IPS DF 4.7 (cell line): ENCODE results near the gene C1orf35.
A peak's percentile ranks its signal among the peaks of the same experiment; 100 is the strongest.
"Not testable (repeated sequence)": the region's sequence is repeated elsewhere in the genome, so short reads cannot be mapped to it uniquely, and the experiment has no call there.

ENCODE experiments used
- DNase-seq: peaks from one replicate; pipeline ENCODE4 v3.0.0-alpha.2; 2013; ENCODE audit warnings: low spot score; ENCODE audit errors: extremely low read depth

The C1orf35 gene

GRCh38 chr1:228142701-228143136 lies 39.6 kb upstream of the C1orf35 start:
- no peak for DNase-seq

DNA sequence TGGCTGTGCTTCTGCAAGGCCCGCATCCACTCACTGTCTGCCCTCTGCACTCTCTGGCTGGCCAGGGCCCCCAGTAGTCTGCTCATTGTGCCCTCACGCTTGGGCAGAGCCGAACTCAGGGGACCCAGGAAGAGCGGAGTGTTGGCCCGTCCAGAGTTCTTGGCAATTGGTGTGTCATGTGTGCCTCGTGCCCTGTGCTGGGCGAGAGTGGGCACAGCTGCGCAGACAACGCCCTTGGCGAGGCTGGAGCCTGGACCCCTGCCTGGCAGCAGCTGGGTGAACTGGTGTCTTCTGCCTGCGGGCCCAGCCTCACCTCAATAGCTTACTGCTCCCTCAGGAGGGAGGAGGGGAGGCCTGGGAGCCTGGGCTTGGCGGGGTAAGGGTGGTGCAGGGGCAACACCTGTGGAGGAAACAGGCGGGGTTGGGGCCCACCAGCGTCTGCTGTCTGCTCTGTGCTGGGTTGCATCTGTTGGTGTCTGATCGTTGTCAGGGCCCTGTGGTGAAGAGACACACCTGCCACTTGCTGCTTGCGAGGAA lies 39.1 kb upstream of the C1orf35 start:
- DNase-seq, result no peak

GRCh38 chr1:228141226-228142044 lies 38.3 kb upstream of the C1orf35 start:
- DNase-seq, result no peak

- DNase-seq, result no peak
Observed at GRCh38 chr1:228140724-228141225, 37.6 kb upstream of the C1orf35 start.

DNA sequence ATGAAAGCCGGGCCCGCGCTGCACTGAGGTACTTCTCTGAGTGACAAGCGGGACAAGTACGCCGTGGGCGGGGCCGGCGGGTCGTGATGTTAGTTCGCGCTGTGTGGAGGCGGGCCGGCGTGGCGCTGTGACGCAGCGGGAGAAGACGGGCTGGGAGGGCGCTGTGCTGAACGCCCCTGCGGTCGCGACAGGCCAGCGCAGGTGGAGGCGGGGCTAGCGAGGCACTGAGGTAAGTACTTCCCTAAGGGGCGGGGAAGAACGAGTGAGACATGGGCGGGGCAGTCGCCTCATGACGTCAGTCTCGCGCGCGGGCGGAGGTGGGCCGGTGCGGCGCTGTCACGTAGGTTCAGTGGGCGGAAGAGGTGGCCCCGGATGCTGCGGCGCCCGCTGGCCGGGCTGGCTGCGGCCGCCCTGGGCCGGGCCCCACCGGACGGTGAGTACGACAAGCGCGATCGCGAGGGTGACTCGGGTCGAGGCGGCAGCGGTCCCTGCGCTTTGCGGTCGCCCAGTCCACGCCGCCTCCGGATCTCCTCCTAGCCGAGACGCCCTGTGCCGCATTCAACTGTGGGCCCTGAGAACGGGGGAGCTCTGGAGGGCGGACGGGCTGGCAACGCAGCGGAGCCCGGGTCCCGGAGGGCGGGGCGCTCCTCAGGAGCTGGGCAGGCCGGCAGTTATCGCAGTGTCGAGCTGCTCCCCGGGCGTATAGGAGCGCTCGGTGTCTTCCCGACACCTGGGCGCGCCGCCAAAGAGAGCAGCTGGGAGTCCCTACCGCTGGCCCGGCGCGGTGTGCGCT lies 37.0 kb upstream of the C1orf35 start, which contains the start of gene GUK1:
Gene GUK1, plus strand, starts transcription at position 349 of the 793 bp plus-strand sequence. Its CDS starts 24 bp downstream, at position 373.
- peak; percentile 91 for DNase-seq

GRCh38 chr1:228139406-228139930 lies 36.3 kb upstream of the C1orf35 start:
- no peak for DNase-seq

- DNase-seq, result no peak
Observed at GRCh38 chr1:228136901-228137300, 33.8 kb upstream of the C1orf35 start.

DNA sequence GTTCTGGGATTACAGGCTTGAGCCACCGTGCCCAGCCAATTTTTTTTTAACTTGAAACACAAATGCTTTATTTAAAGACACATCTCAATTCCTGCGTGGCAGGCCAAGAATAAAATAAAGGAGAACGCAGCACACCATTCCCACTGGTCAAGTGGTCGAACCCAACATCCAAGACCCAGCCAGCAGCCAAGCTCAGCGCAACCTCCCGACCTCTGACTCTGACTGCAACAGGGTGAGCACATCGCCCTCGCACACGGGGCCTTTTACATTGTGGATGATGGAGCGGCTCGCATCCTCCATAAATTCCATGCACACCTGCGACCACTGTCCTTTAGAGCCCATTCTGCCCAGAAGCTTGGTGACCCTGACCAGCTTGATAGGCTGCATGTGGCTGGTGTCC lies 31.5 kb upstream of the C1orf35 start:
- DNase-seq, result no peak

DNA sequence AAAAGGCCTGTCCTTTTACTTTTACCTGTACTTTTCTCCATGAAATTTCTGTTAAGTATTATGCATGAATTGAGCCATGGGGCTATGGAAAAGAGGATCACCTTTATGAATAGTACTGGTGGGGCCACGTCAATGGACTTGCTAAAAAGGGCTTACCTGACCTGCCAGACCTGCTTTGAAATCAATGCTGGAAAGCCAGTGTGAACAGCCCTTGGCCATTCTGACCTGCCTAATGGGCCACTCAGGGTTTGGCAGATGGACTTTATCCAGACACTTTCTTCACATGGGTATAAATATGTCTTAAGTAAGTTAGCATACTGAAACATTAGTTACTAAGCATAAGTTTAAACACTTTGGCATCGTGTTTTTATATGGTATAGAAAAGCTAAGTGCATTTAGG lies 28.6 kb upstream of the C1orf35 start:
- DNase-seq, result no peak

GRCh38 chr1:228125185-228125584 lies 22.1 kb upstream of the C1orf35 start:
- DNase-seq, result no peak

DNA sequence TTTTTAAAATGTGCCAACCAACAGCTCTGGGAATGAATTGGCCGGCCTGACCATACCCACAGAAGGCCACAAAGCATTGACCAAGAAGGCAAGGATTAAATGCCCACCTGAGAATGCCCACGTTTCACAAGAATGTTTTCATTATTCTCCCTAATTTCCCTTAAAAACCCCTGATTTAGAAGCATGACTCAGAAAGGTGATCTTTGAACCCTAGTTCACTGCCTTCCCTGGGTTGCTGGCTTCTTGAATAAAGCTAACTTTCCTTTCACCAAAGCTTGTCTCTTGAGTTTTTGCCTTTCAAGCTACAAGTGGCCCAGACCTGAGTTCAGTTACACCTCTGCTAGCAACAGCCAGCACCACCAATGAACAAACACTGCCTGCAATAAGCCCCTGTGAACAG lies 20.4 kb upstream of the C1orf35 start:
- DNase-seq, result no peak

DNA sequence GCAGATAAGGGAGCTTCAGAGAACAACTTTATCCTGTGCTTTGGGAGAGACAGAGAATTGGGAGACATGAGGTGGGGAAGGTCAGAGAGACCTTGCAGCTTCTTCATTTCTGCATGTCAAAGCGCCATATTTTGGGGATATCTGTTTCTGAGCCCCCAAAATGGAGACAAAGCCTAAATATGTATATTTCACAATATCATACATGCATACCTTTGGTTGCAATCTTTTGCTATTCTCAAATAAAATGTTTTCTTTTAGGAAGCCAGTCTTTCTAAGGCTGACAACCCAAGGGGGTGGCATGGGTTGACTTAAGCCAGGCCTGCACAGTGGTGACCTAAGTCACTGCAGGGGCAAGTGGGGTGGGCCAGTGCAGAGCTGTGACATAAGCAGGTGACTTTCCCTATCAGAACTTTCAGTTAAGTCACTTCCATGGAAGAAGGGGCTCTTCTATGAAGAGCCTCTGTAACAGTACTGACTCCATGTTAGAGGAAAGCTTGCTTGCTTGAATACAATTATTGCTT lies 19.9 kb upstream of the C1orf35 start:
- DNase-seq, result no peak

- no peak for DNase-seq
Observed at GRCh38 chr1:228120857-228121489, 17.8 kb upstream of the C1orf35 start.

- DNase-seq, result no peak
Observed at GRCh38 chr1:228120351-228120750, 17.2 kb upstream of the C1orf35 start.

DNA sequence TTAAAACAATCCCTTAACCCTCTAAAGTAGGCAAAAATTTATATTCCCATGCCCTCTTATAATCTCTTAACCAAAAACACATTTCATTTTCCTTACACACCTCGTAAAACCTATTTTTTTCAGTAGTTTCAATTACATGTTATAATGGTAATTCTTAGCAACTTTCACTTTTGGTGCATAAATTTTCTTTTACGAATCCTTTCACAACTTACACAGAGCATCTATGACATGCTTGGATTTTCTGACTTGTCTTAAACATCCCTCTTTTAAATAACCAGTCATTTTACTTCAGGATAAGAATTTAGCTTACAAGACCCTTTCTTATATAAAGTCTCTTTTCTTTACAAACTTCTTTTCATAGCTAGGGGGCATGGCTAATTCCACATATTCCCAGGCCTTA lies 14.9 kb upstream of the C1orf35 start:
- DNase-seq, result no peak

- DNase-seq, result no peak
Observed at GRCh38 chr1:228117335-228117734, 14.2 kb upstream of the C1orf35 start.

GRCh38 chr1:228114827-228115226 lies 11.7 kb upstream of the C1orf35 start:
- DNase-seq, result no peak

GRCh38 chr1:228112617-228113016 lies 9.5 kb upstream of the C1orf35 start:
- DNase-seq, result no peak

GRCh38 chr1:228112167-228112566 lies 9.0 kb upstream of the C1orf35 start:
- DNase-seq, result no peak

GRCh38 chr1:228111315-228111714 lies 8.2 kb upstream of the C1orf35 start:
- DNase-seq, result not testable (repeated sequence)

DNA sequence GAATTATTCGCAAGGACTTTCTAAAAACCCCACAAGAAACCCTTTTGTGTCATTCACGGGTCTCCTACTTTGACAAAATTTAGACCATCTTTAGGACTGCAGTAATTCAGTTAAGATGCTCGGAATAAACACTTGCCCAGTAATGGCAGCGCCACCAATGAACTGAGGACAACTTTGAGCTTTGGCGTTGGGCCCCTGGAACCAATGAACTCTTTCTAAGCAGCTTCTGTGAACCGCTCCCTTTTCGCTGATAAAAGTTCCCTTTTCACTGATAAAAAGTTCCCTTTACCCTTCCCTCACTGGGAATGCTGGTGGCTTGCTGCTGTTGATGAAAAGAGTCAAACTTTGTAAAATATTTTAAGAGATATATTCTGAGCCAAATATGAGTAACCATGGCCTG lies 7.4 kb upstream of the C1orf35 start:
- DNase-seq, result no peak
